BLaER1 (cell line): Measurements from ENCODE around the gene RAB40B.

Experiments
- H3K27ac ChIP-seq: shearing (Covaris generic); formaldehyde crosslinking; 2 replicates; pipeline ENCODE4 v1.8.1; 2022
- H3K27me3 ChIP-seq: shearing (Covaris generic); formaldehyde crosslinking; 2 replicates; pipeline ENCODE4 v1.8.1; 2022
- H3K36me3 ChIP-seq: shearing (Covaris generic); formaldehyde crosslinking; 2 replicates; pipeline ENCODE4 v1.8.1; 2022
- H3K4me1 ChIP-seq: shearing (Covaris generic); formaldehyde crosslinking; 2 replicates; pipeline ENCODE4 v1.8.1; 2022
- H3K4me2 ChIP-seq: shearing (Covaris generic); formaldehyde crosslinking; 2 replicates; pipeline ENCODE4 v1.8.1; 2022
- H3K4me3 ChIP-seq: shearing (Covaris generic); formaldehyde crosslinking; 2 replicates; pipeline ENCODE4 v1.8.1; 2022
- H3K9ac ChIP-seq: shearing (Covaris generic); formaldehyde crosslinking; 2 replicates; pipeline ENCODE4 v1.8.1; 2022
- H3K9me3 ChIP-seq: shearing (Covaris generic); formaldehyde crosslinking; 2 replicates; pipeline ENCODE4 v1.8.1; 2022
- H4K20me1 ChIP-seq: shearing (Covaris generic); formaldehyde crosslinking; 2 replicates; pipeline ENCODE4 v1.8.1; 2022
- Cebpa-rat ChIP-seq: shearing (Covaris generic); IDR thresholded peaks from 2 replicates; pipeline ENCODE4 v1.8.1; 2022

Gene RAB40B

GRCh38 chr17:82653651-82654528, 44.6 kb downstream of the RAB40B start:
- H3K9me3 ChIP-seq = no peaks in the 10 kb centered on the region
- H4K20me1 ChIP-seq = no peaks in the 10 kb centered on the region
- peak overlapping the region; percentile 69; the same call in 1 of the 2 replicates for H3K9ac ChIP-seq
- peak overlapping the region; percentile 72; the same call in 1 of the 2 replicates for H3K27ac ChIP-seq
- TF ChIP-seq Cebpa-rat = no peak
- H3K4me2 ChIP-seq = peak overlapping the region; percentile 79
- H3K36me3 ChIP-seq = peaks cover 2% of the 10 kb centered on the region; the same call in 1 of the 2 replicates
- H3K4me3 ChIP-seq = no peak overlapping the region
- peaks cover 34% of the 10 kb centered on the region for H3K4me1 ChIP-seq
- no peaks in the 10 kb centered on the region for H3K27me3 ChIP-seq

- no peaks in the 10 kb centered on the region for H3K27me3 ChIP-seq
- H4K20me1 ChIP-seq = peaks cover 25% of the 10 kb centered on the region
- H3K4me2 ChIP-seq = no peak overlapping the region
- no peak overlapping the region for H3K4me3 ChIP-seq
- H3K27ac ChIP-seq = no peak overlapping the region
- no peak overlapping the region for H3K9ac ChIP-seq
- H3K4me1 ChIP-seq = peaks cover 50% of the 10 kb centered on the region
- peaks cover 4% of the 10 kb centered on the region; the same call in 1 of the 2 replicates for H3K36me3 ChIP-seq
- no peaks in the 10 kb centered on the region for H3K9me3 ChIP-seq
- TF ChIP-seq Cebpa-rat = no peak
Observed at GRCh38 chr17:82650723-82651122, 47.8 kb downstream of the RAB40B start.

DNA sequence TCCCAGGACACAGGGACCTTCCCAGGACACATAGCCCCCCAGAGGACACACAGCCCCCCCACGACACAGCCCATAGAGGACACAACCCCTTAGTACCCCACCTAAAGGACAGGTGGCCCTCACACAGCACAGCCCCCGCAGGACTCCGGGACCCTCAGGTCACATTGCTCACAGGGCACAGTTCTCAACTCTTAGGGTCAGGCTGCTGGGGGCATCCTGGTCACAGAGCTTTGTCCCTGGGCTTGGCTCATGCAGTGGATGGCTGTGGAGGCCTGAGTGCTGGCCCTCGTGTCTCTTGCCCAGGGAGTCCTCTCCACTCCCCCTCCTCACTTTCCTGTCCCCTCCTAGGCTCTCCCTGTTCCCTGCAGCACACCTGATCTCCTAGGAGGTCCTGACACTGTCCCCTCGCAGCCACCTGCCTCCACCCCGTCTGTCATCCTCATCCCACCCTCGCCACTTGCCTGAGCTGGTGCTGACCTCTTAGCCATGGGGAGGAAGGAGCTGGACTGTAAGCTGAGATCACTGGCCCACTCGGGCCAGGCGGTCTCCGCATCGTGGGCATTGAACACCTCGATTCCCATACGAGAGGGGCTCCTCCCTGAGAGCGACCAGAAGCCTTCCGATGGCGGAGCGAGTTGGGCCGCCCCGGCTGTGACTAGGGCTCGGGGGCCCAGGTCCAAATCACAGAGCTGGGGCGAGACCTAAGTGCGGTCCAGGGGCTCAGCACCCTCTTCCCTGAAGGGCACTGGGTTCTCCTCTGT, 48.8 kb downstream of the RAB40B start:
- peak overlapping the region; percentile 94 for H3K4me2 ChIP-seq

GRCh38 chr17:82648742-82649331, 49.7 kb downstream of the RAB40B start:
- Histone ChIP-seq H3K4me1 (peaks cover 35% of the 10 kb centered on the region), H3K9me3 (no peaks in the 10 kb centered on the region), H4K20me1 (peaks cover 44% of the 10 kb centered on the region), H3K36me3 (peaks cover 21% of the 10 kb centered on the region), H3K27me3 (no peaks in the 10 kb centered on the region), H3K27ac (peak overlapping the region; percentile 72), H3K4me3 (peak overlapping the region; percentile 60), H3K4me2 (peak overlapping the region; percentile 94), H3K9ac (peak overlapping the region; percentile 75)
- no peak for TF ChIP-seq Cebpa-rat

More for the DNA sequence above, 48.8 kb downstream of the RAB40B start:
- Histone ChIP-seq H3K27me3 (no peaks in the 10 kb centered on the region), H3K4me1 (peaks cover 44% of the 10 kb centered on the region), H3K36me3 (peaks cover 12% of the 10 kb centered on the region), H3K27ac (peak overlapping the region; percentile 72; the same call in 1 of the 2 replicates), H3K9me3 (no peaks in the 10 kb centered on the region), H4K20me1 (peaks cover 36% of the 10 kb centered on the region), H3K9ac (peak overlapping the region; percentile 75; the same call in 1 of the 2 replicates), H3K4me3 (no peak overlapping the region)
- TF ChIP-seq Cebpa-rat = no peak

DNA sequence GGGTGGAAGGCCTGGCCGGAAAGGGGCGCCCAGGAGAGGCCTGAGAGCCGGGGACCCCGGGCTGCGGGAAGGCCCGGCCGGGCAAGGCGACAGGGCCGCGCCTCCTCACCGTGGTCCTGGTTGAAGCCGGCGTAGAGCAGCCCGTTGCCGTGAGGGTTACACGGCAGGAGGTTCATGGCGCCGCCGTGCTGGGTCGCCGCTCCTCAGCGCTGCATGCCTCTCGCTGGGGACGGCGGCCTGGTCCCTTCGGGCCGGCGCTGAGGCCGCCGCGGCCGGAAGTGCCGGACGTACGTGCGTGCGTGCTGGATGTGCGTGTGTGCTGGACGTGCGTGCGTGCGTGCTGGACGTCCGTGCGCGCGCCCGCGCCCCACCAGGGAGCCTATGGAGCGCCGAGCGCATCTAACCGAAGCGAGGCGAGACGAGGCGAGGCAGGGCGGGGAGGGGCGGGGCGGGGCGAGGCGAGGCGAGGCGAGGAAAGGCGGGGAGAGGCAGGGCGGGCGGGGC, 50.3 kb downstream of the RAB40B start, which contains the start of gene WDR45B:
WDR45B (minus strand) TSS at position 280 of the 504 bp plus-strand sequence; CDS start at position 176, 104 bp downstream.
- peaks cover 27% of the 10 kb centered on the region for H3K36me3 ChIP-seq
- peaks cover 50% of the 10 kb centered on the region for H4K20me1 ChIP-seq
- H3K9ac ChIP-seq = peak within 1 kb of the TSS; percentile 97
- peak within 1 kb of the TSS; percentile 99 for H3K4me2 ChIP-seq
- no peaks in the 10 kb centered on the region for H3K9me3 ChIP-seq
- no peak for TF ChIP-seq Cebpa-rat
- peak within 1 kb of the TSS; percentile 97 for H3K4me3 ChIP-seq
- no peaks in the 10 kb centered on the region for H3K27me3 ChIP-seq
- peak within 1 kb of the TSS; percentile 95 for H3K27ac ChIP-seq
- peaks cover 31% of the 10 kb centered on the region for H3K4me1 ChIP-seq

DNA sequence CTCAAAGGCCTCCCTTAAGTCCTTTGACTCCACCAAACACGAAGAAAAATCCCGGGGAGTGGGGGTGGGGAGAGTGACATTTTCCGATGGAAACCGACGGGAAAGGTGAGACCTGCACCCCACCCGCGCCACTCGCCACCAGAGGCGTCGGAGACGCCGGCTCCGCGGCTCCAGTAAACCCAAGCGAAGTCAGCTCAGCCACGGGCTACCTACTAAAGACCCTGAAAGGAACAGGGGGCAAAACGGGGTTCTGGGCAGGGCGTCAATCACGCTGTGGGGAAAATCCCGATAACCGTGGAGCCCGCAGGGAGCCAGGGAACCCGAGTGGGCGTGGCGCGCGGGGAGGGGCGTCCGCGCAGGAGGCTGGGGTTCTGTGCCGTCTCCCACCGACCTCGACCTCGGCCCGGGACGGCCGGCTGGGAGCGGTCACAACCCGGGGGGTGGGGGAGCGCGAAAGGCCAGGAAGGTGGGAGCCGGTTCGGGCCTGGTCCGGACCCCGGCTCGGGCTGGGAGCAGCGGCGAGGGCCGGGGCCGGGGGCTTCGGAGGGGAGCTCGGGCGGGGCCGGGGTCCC, 50.8 kb downstream of the RAB40B start:
- H3K9ac ChIP-seq = peak overlapping the region; percentile 97
- peak overlapping the region; percentile 99 for H3K4me2 ChIP-seq
- no peak for TF ChIP-seq Cebpa-rat
- H4K20me1 ChIP-seq = peaks cover 56% of the 10 kb centered on the region
- H3K9me3 ChIP-seq = no peaks in the 10 kb centered on the region
- peaks cover 31% of the 10 kb centered on the region for H3K4me1 ChIP-seq
- peak overlapping the region; percentile 97 for H3K4me3 ChIP-seq
- H3K36me3 ChIP-seq = peaks cover 32% of the 10 kb centered on the region
- H3K27ac ChIP-seq = peak overlapping the region; percentile 95
- no peaks in the 10 kb centered on the region for H3K27me3 ChIP-seq

GRCh38 chr17:82645516-82645915, 53.0 kb downstream of the RAB40B start:
- Histone ChIP-seq H3K4me2 (peak overlapping the region; percentile 99; the same call in 1 of the 2 replicates), H3K27me3 (no peaks in the 10 kb centered on the region), H3K27ac (no peak overlapping the region), H4K20me1 (peaks cover 77% of the 10 kb centered on the region), H3K9me3 (no peaks in the 10 kb centered on the region), H3K4me1 (peaks cover 31% of the 10 kb centered on the region), H3K9ac (no peak overlapping the region), H3K36me3 (peaks cover 54% of the 10 kb centered on the region), H3K4me3 (no peak overlapping the region)
- TF ChIP-seq Cebpa-rat = no peak

GRCh38 chr17:82644148-82644547, 54.4 kb downstream of the RAB40B start:
- Histone ChIP-seq H3K27ac (no peak overlapping the region), H3K4me2 (no peak overlapping the region), H3K27me3 (no peaks in the 10 kb centered on the region), H3K9me3 (no peaks in the 10 kb centered on the region), H3K36me3 (peaks cover 67% of the 10 kb centered on the region), H3K4me3 (no peak overlapping the region), H3K4me1 (peaks cover 27% of the 10 kb centered on the region), H3K9ac (peak overlapping the region; percentile 48; the same call in 1 of the 2 replicates), H4K20me1 (peaks cover 91% of the 10 kb centered on the region)
- no peak for TF ChIP-seq Cebpa-rat

GRCh38 chr17:82642022-82642421, 56.5 kb downstream of the RAB40B start:
- H4K20me1 ChIP-seq = peaks cover 98% of the 10 kb centered on the region

More at GRCh38 chr17:82642022-82642421, 56.5 kb downstream of the RAB40B start:
- H3K4me2 ChIP-seq = no peak overlapping the region
- H3K4me3 ChIP-seq = no peak overlapping the region
- no peaks in the 10 kb centered on the region for H3K27me3 ChIP-seq
- H3K4me1 ChIP-seq = peaks cover 17% of the 10 kb centered on the region
- peaks cover 6% of the 10 kb centered on the region; the same call in 1 of the 2 replicates for H3K9me3 ChIP-seq
- TF ChIP-seq Cebpa-rat = no peak
- peaks cover 87% of the 10 kb centered on the region for H3K36me3 ChIP-seq
- no peak overlapping the region for H3K9ac ChIP-seq
- no peak overlapping the region for H3K27ac ChIP-seq
